GM21528 (cell line): ENCODE data around the gene HMGA1.
"Not testable (repeated sequence)": the region's sequence is repeated elsewhere in the genome, so short reads cannot be mapped to it uniquely, and the experiment has no call there.

Experiments
- ATAC-seq: cut with Tn5 transposase; IDR thresholded peaks from one replicate; pipeline ENCODE4 v1.9.1; 2021; ENCODE audit warnings: mild to moderate bottlenecking, moderate library complexity; ENCODE audit not compliant: unreplicated experiment, low FRiP score

The HMGA1 gene

DNA sequence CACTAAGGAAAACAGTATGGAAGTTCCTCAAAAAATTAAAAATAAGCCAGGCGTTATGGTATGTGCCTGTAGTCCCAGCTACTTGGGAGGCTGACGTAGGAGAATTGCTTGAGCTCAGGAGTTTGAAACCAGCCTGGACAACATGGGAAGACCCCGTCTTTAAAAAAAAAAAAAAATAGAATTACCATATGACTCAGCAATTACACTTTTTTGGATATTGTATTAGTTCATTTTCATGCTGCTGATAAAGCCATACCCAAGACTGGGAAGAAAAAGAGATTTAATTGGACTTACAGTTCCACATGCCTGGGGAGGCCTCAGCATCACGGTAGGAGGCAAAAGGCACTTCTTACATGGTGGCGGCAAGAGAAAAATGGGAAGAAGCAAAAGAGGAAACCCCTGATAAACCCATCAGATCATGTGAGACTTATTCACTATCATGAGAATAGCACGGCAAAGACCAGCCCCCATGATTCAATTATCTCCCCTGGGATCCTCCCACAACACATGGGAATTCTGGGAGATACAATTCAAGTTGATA lies 22.9 kb downstream of the HMGA1 start:
- no peak for ATAC-seq

DNA sequence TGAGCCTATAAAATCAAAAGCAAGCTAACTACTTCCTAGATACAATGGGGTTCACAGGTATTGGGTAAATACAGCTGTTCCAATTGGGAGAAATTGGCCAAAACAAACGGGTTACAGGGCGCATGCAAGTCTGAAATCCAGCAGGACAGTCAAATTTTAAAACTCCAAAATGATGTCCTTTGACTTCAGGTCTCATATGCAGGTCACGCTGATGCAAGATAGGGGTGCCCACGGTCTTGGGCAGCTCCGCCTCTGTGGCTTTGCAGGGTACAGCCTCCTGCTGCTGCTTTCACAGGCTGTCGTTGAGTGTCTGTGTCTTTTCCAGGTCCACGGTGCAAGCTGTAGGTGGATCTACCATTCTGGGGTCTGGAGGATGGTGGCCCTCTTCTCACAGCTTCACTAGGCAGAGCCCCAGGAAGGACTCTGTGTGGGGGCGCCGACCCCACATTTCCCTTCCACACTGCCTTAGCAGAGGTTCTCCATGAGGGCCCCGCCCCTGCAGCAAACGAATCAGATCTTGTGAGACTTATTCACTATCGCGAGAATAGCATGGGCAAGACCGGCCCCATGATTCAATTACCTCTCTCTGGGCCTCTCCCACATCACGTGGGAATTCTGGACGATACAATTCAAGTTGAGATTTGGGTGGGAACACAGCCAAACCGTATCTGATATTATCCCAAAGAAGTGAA lies 24.0 kb downstream of the HMGA1 start:
- ATAC-seq: no peak

DNA sequence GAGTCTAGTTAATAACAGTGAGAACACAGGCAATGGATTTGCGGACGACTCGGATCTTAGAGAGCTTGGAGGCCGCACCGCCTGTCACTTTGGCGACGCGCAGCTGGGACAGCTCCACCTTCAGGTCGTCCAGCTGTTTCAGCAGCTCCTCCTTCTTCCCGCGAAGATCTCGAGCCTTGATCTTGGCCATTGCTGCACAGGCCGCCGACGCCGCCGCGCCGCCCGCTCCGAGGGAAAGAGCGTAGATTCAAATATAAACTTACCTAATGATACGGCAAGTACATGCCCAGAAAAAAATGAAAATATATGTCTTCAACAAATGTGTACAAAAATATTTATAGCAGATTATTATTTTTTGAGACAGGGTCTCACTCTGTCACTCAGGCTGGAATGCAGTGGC lies 26.8 kb downstream of the HMGA1 start:
- not testable (repeated sequence) for ATAC-seq

DNA sequence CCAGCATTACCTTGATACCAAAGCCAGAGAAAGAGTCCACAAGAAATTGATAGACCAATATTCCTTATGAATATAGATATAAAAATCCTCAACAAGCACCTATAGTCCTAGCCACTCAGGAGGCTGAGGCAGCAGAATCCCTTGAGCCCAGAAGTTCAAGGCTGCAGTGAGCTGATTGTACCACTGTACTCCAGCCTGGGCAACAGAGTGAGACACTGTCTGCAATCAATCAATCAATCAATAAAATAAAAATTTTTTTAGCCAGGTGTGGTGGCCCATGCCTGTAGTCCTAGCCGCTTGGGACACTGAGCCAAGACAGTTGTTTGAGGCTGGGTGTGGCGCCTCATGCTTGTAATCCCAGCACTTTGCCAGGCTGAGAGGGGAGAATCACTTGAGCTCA lies 31.1 kb downstream of the HMGA1 start:
- ATAC-seq: no peak

DNA sequence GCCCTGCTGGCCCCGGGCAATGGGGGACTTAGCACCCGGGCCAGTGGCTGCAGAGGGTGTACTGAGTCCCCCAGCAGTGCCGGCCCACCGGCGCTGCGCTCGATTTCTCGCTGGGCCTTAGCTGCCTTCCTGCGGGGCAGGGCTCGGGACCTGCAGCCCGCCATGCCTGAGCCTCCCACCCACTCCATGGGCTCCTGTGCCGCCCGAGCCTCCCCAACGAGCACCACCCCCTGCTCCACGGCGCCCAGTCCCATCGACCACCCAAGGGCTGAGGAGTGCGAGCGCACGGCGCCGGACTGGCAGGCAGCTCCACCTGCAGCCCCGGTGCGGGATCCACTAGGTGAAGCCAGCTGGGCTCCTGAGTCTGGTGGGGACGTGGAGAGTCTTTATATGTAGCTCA lies 32.5 kb downstream of the HMGA1 start:
- ATAC-seq: not testable (repeated sequence)

DNA sequence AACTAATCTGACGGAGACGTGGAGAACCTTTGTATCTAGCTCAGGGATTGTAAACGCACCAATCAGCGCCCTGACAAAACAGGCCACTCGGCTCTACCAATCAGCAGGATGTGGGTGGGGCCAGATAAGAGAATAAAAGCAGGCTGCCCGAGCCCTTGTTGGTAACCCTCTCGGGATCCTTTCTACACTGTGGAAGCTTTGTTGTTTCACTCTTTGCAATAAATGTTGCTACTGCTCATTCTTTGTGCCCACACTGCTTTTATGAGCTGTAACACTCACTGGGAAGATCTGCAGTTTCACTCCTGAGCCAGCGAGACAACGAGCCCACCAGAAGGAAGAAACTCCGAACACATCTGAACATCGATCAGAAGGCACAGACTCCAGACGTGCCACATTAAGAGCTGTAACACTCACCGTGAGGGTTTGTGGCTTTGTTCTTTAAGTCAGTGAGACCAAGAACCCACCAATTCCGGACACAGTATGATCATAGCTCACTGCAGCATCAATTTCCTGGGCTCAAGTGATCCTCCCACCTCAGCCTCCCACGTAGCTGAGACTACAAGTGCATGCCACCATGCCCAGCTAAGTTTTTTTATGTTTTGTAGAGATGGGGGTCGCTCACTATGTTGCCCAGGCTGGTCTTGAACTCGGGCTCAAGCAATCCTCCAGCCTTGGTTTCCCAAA lies 33.1 kb downstream of the HMGA1 start:
- ATAC-seq: not testable (repeated sequence)

DNA sequence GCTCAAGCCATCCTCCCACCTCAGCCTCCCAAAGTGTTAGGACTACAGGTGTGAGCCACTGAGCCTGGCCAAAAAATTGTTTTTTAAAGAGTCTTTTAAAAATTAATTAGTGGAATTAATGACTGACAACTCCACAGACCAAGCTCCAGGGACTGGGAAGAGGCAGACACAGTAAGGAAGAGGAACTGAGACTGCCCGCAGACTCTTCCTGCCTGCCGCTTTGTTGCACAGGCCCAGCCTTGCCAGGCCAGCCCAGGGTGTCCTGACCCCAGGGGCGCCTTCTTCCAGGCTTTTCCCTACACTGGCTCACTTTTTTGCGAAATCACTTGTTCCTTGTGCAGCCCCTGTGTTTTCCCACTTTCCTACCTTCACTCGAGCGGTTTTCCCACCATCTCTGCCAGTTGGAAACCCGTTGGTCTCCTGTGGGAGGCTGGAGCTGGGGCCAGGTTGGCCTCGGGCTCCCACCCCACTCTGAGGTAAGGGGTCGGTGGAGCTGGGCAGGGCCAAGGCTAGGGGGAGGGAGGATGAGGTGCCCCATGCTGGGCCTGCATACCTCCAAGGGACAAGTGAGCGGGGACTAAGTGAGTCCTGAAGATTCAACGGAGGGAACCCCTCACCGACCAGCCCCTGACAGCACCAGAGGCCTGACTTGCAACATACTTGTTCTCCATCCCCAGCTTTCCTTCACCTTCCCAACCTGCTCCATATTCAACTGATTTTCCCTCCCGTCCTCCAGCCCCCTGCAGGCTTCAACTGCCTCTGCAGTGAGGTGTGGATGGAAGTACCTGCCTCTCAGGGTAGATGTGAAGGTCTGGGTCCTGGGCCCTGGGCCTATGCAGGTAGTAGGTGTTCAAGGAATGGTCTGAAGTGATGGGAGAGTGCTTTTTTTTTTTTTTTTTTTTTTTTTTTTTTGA lies 35.6 kb downstream of the HMGA1 start:
- ATAC-seq: no peak

DNA sequence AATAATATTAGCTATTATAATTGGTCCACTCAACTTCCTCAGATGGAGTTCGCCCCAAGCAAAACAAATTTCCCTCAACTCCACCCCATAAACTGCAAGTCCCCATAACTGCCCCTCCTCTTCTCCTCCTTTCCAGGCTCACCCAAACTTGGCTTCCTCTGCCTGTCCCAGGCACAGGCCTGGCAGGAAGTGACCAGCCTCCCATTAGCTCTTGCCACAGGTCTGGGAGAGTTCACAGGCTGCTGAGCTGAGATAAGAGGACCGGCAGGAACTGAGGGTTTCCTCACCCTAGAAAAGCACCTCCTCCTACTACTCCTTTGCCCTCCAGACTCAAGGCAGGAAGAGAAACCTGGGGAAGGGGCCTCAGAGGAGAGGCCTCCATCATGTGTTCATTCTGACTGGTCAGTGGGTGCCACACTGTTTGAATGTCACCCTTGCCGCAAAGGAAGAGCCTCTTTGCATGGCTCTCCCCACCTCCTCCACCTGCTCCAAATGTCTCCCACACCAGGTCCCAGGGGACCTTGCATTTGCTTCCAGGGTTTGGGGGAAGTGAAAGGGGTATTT lies 36.7 kb downstream of the HMGA1 start:
- ATAC-seq: no peak

DNA sequence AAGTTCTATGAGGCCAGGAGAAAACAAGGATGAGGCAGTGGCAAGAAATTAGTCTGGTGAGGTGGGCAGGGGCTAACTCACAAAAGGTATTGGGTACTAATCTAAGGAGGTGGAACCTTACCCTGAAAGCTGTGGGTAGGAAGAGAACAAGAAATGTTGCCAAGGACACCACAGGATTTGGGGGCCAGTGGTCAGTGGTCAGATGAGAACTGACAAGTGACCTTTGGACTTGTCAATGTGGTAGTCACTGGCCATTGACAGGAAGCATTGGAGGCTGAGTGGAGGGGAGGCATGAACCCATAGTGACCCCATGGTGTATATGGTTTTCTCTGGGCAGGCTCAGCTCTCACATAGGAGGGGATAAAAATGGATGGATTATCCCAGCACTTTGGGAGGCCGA lies 37.5 kb downstream of the HMGA1 start:
- ATAC-seq: no peak

DNA sequence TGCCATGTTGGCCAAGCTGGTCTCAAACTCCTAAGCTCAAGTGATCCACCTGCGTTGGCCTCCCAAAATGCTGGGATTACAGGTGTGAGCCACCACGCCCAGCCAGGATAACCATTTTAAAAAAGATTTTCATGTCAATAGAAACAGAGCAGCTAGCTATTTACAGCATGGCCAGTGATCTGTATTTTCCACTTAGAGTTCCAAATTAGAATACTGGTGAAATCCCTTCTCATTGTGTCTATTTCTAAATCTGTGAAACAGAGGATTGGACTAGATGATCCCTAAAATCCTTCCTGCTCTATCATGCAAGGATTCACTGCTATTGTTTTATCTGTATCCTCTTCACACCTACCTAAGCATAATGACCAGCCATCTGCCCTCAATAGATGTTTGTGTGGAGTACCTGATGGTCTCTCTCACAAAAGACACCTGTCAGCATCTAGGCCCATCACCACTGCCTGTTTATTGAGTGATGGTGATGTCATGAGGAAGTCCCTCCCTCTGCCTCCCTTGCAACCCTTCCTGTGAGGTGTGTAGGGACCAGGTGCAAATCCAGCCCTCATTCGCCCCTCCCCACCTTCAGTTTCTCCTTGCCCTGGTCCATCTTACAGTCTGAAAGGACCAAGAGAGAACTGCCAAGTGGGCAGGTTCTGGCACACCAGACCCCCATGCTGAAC lies 38.6 kb downstream of the HMGA1 start:
- no peak for ATAC-seq

DNA sequence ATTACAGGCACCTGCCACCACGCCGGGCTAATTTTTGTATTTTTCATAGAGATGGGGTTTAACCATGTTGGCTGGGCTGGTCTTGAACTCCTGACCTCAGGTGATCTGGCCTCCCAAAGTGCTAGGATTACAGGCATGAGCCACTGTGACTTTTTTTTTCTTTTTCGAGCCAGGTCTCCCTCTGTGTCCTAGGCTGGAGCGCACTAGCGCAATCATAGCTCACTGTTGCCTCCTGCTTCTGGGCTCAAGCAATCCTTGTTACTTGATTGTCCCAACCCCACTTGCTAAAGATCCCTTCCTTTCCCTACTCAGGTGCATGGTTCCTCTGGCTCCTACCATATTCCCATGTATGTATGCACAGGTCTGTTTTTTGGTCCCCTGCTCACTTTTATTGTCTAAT lies 39.5 kb downstream of the HMGA1 start:
- ATAC-seq: no peak

DNA sequence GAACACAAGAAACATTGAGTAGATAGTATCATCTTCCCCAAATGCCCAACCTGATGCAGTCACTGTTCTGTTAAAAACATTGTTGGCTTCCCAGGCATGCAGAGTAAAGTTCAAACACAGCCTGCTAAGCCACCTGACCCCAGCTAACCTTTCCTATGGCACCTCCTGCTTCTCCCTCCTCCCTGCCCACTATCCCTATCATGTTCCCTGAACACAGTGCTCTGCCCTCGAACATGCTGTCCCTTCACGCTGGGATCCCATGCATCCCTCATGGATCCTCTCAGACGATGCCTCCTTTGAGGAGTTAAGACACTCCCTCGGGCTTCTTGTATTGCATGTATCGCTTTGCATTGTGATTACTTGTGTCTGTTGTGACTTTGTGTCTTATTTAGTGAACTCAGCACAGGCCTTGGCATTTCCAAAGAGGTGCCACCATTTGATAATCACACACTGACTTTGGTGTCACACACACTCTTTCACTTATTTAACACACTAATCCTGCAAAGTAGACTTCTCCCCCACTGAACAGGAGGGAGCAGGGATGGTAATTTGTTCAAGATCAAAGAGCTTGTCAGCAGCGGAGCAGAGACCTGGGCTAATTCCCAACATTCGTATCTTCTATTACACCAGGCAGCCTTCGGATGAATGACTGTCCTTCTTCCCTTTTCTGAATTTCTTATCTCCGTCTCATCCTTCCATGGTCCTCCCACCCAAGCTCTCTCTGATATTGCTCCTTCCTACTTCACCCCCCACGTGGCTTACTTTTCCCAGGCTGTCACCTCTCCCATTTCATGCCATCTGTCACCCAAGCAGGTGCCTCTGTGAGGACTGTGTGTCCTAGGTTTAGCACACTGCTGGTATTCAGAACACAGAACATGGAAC lies 40.4 kb downstream of the HMGA1 start:
- no peak for ATAC-seq

DNA sequence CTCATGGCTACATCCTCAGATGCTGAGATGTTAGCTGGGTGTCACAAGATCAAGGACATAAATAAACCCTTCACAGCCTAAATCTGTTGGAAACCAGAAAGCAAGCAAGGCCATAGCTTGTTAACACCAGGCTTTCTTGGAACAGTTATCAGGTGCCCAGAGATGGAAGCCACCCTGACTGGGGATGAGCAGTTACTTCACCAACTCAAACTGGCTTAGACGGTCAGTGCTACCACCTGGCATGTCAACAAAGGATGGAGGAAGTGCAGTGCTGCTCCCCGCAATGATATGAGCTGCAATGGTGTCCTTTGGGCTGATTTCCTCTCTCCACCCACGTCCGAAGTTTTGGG lies 41.1 kb downstream of the HMGA1 start:
- ATAC-seq: no peak

DNA sequence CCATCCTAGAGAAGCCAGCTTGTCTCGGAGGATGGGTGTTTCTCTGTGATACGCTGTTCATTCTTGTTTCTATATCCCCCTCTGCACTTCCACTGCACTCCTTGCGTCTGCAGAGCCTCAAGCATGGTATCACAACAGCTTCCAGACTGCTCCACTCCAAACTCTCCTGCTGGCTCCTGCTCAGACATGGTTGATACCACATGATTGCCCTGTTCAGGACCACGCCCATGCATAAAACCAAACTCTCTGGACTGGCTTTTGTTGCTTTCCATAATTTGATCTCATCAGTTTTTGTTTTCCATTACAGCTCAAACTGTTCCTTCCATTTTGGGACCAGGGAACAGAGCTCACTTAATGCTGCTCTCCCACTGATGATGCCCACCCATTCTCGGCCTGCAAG lies 42.2 kb downstream of the HMGA1 start:
- ATAC-seq: no peak

DNA sequence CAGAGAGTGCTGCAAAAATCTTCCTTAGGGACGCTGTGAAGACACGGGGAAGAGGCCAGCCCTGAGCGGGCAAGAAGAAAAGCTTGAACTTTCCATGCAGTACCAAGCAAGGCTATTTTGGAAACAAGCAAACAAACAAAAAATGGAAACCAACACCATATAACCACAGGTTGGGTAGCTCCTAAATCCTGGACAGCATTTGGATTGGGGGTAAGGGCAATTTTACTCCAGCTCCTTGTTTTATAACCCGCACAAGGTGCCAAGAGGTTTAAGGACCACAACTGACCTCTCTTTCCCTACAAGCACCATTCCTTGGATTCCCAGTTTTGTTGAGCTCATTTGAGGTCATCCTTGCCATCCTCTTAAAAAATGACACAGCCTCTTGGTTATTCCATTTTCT lies 43.5 kb downstream of the HMGA1 start:
- ATAC-seq: no peak

DNA sequence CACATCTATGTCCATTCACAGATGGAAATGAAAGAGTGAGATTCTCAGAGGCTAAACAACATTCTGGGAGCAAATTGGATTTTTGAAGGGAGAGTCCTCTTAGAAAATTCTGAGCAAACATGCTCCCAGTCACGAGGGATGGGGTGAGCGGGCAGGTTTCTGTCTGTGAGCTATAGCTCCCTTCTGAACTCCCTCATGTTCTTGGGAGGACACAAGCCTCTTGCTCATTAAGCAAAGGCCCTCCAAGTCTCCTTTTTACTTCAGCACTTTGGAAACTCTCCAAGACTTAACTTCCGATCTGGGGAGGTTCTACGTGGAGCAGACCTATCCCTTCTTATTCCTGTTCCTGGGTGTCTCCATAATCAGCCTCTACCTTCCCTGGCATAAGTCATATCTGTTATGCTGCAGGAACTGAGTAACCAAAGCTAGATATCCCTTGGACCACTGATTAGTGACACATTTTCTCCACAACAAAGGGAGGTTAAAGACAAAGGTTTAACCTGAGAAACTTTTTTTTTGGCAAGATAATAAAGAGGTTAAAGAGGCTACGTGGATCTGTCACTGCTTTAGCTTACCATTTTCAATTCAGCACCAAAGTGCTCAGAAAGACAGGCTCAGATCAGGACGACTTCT lies 45.1 kb downstream of the HMGA1 start:
- no peak for ATAC-seq

DNA sequence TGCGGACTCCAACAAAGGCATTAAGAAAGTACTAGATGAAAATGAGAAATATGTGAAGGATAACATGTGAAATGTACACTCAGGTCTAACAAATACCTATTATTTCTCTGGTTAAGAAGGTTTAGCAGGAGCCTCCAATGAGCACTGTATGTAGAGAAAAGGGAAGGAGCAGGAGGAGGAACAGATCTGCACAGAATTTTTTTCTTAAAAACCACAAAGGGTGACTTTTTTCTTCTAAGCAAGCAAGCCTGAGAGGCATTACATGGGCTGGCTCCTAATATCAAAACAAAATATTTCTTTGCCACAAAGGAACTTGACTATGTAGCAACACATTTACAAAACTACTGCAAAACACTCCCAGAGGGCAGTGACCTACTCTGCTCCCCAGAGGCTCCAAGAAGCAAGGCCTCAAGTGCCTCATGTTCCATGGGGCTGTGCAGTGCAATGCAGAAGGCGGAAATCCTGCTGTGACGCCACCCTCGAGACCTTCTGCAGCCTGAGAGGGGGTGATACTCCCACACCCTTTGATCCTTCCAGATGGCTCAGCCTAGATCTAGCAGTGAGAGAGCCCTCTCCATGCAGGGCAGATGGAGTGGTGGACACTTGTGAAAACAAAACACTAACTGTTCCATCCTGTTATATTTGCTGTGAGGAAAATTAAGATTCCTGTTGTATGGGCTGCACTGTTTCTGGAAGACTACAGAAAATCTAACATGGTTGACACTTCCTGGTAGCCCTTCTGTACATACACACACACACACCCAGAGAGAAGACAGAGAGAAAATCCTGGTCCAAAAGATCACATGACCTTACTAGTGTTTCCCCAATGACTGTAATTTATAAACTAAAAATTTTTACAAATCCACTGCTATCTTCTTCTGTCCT lies 48.1 kb downstream of the HMGA1 start:
- ATAC-seq: no peak
